Transverse colon (tissue), 4 donors: ENCODE data around the gene VIPAS39.

ENCODE experiments used
- EP300 ChIP-seq: sonication (generic); formaldehyde crosslinking; IDR thresholded peaks from one replicate; pipeline ENCODE4 v1.6.1; 2017; ENCODE audit warnings: antibody characterized with exemption, low read depth
- POLR2A ChIP-seq: fragments of 450-650 bp; IDR thresholded peaks from one replicate; pipeline ENCODE4 v1.6.1; 2016; ENCODE audit warnings: antibody characterized with exemption, mild to moderate bottlenecking, moderate library complexity
- POLR2AphosphoS5 ChIP-seq, 3 donors: sonication (generic); formaldehyde crosslinking; IDR thresholded peaks; one replicate each; pipeline ENCODE4 v1.6.1; 2016; ENCODE audit warnings: antibody characterized with exemption in 3 of 3
- TF ChIP-seq, protein P1 (sequence below), 5 experiments: fragments of 200-600 bp in 3 of 5; fragments of 450-650 bp in 2 of 5; sonication (generic) in 3 of 5; IDR thresholded peaks; 1 replicate in 2 of 5; 2 replicates in 3 of 5; pipeline ENCODE4 v1.5.1; 2016 to 2017; ENCODE audit warnings: antibody characterized with exemption in 5 of 5, inconsistent platforms in 3 of 5, mild to moderate bottlenecking in 2 of 5, moderate library complexity in 1 of 5

DNA sequence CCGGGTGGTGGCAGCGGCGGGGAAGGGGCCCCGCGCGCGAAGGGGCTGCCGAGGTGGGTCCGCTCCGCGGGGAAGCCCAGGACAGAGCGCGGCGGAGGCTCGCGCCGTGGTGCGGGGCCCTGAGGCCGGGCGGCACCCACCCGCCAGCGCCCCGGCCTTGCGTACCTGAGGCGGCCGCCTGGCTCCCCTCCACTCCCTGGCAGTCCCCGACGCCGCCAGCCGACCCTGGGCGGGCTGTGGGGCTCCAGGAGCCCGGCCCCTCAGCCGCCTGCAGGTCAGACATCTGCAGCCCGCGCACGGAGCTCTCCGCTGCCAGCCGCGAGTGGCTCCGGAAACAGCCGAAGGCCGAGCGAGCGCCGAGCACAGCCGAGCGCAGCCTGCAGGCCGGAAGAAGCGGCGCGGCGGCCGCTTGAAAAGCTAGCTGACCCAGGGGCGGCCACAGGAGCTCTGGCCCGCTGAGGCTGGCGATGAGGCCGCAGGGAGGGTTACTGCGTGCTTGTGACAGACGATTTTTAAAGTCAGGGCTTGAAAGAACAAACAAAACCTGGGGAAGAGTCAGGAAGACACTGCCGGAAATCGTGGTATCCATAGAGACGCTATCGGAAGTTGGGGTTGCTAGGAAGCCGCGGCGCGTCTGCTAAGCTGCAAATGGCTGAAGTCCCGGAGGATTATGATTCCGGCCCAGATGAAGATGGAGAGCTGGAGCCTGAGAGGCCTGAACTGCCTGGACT lies 80.5 kb downstream of the VIPAS39 start, which contains the start of the genes SAMD15 and TMED8:
- TF ChIP-seq, protein P1, sequence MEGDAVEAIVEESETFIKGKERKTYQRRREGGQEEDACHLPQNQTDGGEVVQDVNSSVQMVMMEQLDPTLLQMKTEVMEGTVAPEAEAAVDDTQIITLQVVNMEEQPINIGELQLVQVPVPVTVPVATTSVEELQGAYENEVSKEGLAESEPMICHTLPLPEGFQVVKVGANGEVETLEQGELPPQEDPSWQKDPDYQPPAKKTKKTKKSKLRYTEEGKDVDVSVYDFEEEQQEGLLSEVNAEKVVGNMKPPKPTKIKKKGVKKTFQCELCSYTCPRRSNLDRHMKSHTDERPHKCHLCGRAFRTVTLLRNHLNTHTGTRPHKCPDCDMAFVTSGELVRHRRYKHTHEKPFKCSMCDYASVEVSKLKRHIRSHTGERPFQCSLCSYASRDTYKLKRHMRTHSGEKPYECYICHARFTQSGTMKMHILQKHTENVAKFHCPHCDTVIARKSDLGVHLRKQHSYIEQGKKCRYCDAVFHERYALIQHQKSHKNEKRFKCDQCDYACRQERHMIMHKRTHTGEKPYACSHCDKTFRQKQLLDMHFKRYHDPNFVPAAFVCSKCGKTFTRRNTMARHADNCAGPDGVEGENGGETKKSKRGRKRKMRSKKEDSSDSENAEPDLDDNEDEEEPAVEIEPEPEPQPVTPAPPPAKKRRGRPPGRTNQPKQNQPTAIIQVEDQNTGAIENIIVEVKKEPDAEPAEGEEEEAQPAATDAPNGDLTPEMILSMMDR (IDR thresholded peaks at IDR 0.05): peak in 3 of 5 experiments; percentile 32 to 43 (median 38)
- peak in 2 of 3 donors; percentile 45 to 49 for TF ChIP-seq POLR2AphosphoS5 (IDR thresholded peaks at IDR 0.05)
- no peak for TF ChIP-seq POLR2A
- TF ChIP-seq EP300: no peak
